Aorta (tissue), 5 donors: ENCODE results near the gene SP3. TPM values are rescaled to one million over a fixed set of nuclear protein-coding genes. Genes with fewer than 3 reads are reported as not detected.

ENCODE experiments used
- ATAC-seq: fragments of 200-7000 bp; cut with Tn5 transposase; one replicate; pipeline ENCODE4 v1.9.1; 2022; ENCODE audit warnings: moderate library complexity; ENCODE audit not compliant: low FRiP score
- DNase-seq, 2 donors: peaks; one replicate each; pipeline ENCODE4 v3.0.0-alpha.2; 2020
- H3K27ac ChIP-seq, 2 donors: one replicate each; pipeline ENCODE4 v1.5.1; 2013; ENCODE audit warnings: low read length in 2 of 2, mild to moderate bottlenecking in 2 of 2, moderate library complexity in 2 of 2, control low read depth in 1 of 2, inconsistent platforms in 1 of 2, low read depth in 1 of 2
- H3K27me3 ChIP-seq, 2 donors: one replicate each; pipeline ENCODE4 v1.6.1; 2013; ENCODE audit warnings: control low read depth in 1 of 2, low read length in 1 of 2, mild to moderate bottlenecking in 1 of 2, moderate library complexity in 1 of 2; ENCODE audit not compliant: insufficient read depth in 2 of 2, control insufficient read depth in 1 of 2
- H3K36me3 ChIP-seq, 2 donors: one replicate each; pipeline ENCODE4 v1.6.1; 2013; ENCODE audit warnings: control low read depth in 1 of 2, low read length in 1 of 2, mild to moderate bottlenecking in 1 of 2; ENCODE audit not compliant: insufficient read depth in 2 of 2, control insufficient read depth in 1 of 2
- H3K4me1 ChIP-seq, 2 donors: one replicate each; pipeline ENCODE4 v1.6.1; 2013; ENCODE audit warnings: low read length in 2 of 2, control low read depth in 1 of 2, mild to moderate bottlenecking in 1 of 2, moderate library complexity in 1 of 2; ENCODE audit not compliant: insufficient read depth in 2 of 2, control insufficient read depth in 1 of 2
- H3K4me3 ChIP-seq, 2 donors: one replicate each; pipeline ENCODE4 v1.5.1; 2013; ENCODE audit warnings: low read length in 2 of 2, control low read depth in 1 of 2, mild to moderate bottlenecking in 1 of 2
- H3K9me3 ChIP-seq: one replicate; pipeline ENCODE4 v1.6.1; 2013; ENCODE audit warnings: mild to moderate bottlenecking, low read length; ENCODE audit not compliant: control insufficient read depth
- WGBS, 2 donors: extraction: QIAGEN DNeasy Blood & Tissue Kit; methylation state at CpG; one replicate each; pipeline ENCODE4 v1.1.7; 2013; 5-methylcytosine and 5-hydroxymethylcytosine counted together
- intact Hi-C, 2 donors: fragments of 100-400 bp; cut with DNase I; formaldehyde crosslinking; loops; one replicate each; pipeline versions ENCODE4 v1.14.2 to v1.15.0; 2022
- polyA plus RNA-seq, 2 donors: library from polyadenylated mRNA; stranded (reverse); fragments of 200-250 nt; gene quantifications; one replicate each; pipeline ENCODE4 v1.2.3, GENCODE V29; 2013
- total RNA-seq, 2 donors: library from RNA; stranded (reverse); fragmentation: NEBNext Ultra II Directional; extraction: Animal tissue kit (Norgen Biotek cat#: 25700); gene quantifications; one replicate each; pipeline ENCODE4 v1.2.1, GENCODE V29; 2021
- donor health status: healthy with polysubstance abuse.
- donor health status: Bipolar disorder and iron deficiency.
- donor health status: DM: no; HTN: no; CAD: no.
- donor health status: DM: no; HTN: no; CAD: no.
- donor health status: DM: yes; HTN: yes; CAD: no.

Gene SP3
- total and polyA plus RNA-seq, 4 donors = 16.2 to 97.6 (median 52.2) TPM

DNA sequence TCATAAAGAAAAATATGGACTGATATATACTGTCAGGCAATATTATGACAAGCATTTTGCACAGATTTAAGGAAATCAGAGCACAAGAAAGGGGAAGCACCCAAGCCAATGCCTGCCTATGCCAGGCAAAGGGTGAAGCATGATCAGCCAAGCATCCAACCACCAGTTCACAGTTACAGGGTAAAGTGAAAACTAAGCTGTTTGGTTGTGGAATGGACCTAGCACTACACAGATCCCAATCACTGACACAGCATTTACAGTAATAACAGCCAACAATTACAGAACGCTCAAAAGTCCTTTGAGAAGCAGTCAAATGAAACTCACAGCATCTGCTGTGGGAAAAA lies 90.3 kb downstream of the SP3 start:
- 85 to 100% methylated on average over 1 of the region's 1 CpG for WGBS, 2 donors
- H3K4me3 ChIP-seq = no peak overlapping the region
- no peaks in the 10 kb centered on the region for H3K27me3 ChIP-seq
- intact Hi-C loops = no loop called here
- H3K27ac ChIP-seq = no peak overlapping the region
- ATAC-seq (no peak), DNase-seq (no peak)
- no peaks in the 10 kb centered on the region for H3K36me3 ChIP-seq
- no peaks in the 10 kb centered on the region for H3K9me3 ChIP-seq
- H3K4me1 ChIP-seq = no peaks in the 10 kb centered on the region

- H3K4me1 ChIP-seq = no peaks in the 10 kb centered on the region
- ATAC-seq (no peak), DNase-seq (no peak)
- intact Hi-C loops = no loop called here
- 78 to 88% methylated on average over 13 of the region's 13 CpGs for WGBS, 2 donors
- no peak overlapping the region for H3K4me3 ChIP-seq
- no peaks in the 10 kb centered on the region for H3K9me3 ChIP-seq
- H3K27ac ChIP-seq = no peak overlapping the region
- no peaks in the 10 kb centered on the region for H3K36me3 ChIP-seq
- H3K27me3 ChIP-seq = no peaks in the 10 kb centered on the region
These were observed 90.9 kb downstream of the SP3 start for GRCh38 chr2:173874003-173874893.

DNA sequence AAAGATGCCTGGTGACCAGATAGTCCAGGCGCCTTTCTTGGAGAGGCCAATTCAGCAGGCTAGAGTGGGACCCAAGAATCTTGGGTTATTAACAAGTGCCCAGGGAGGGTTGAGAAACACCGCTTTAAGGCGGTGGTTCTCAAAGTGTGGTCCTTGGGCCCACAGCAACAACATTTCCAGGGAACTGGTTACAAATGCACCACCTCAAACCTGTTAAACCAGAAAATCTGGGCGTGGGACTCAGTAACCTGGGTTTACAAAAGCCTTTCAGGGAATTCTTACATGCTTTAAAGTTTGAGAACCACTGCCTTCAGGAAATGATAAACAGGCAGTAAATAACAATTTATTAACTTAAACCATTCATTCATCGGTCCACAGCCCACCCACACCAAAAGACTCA lies 92.5 kb downstream of the SP3 start:
- 98 to 99% methylated on average over 5 of the region's 5 CpGs for whole genome bisulfite sequencing, 2 donors
- Histone ChIP-seq H3K4me3 (no peak overlapping the region), H3K4me1 (no peaks in the 10 kb centered on the region), H3K9me3 (no peaks in the 10 kb centered on the region), H3K27me3 (no peaks in the 10 kb centered on the region), H3K27ac (no peak overlapping the region), H3K36me3 (no peaks in the 10 kb centered on the region)
- DNase-seq (no peak), ATAC-seq (no peak)
- intact Hi-C loops = no loop called here

GRCh38 chr2:173869244-173870229 lies 95.6 kb downstream of the SP3 start:
- Histone ChIP-seq H3K4me3 (no peak overlapping the region), H3K27me3 (no peaks in the 10 kb centered on the region), H3K27ac (no peak overlapping the region), H3K36me3 (no peaks in the 10 kb centered on the region), H3K4me1 (no peaks in the 10 kb centered on the region), H3K9me3 (no peaks in the 10 kb centered on the region)
- no peak for DNase-seq
- 82% methylated on average over 8 of the region's 8 CpGs for WGBS, 2 donors
- ATAC-seq = no peak
- intact Hi-C loops = no loop called here

DNA sequence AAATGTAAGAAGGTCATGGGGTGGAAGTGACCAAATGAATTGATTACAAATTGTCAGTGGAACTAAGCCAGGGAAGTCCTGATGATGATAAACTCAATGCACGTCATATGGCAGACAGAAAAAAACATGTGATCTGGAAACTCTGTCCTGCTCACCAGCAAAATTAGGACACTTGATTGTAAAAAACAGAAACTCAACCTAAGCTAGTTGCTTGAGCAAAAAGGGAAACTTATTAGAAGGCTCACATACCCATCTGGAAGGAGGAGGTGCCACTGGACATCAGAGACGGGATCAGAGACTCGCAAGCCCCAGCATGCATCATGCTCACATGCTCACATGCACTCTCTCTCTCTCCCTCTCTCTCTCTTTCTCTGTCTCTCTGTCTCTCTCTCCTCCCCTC lies 96.8 kb downstream of the SP3 start:
- Histone ChIP-seq H3K27me3 (no peaks in the 10 kb centered on the region), H3K27ac (no peak overlapping the region), H3K4me3 (no peak overlapping the region), H3K36me3 (no peaks in the 10 kb centered on the region), H3K9me3 (no peaks in the 10 kb centered on the region), H3K4me1 (no peaks in the 10 kb centered on the region)
- DNase-seq = no peak
- 88 to 92% methylated on average over 3 of the region's 3 CpGs for WGBS, 2 donors
- no peak for ATAC-seq
- intact Hi-C loops = no loop called here

DNA sequence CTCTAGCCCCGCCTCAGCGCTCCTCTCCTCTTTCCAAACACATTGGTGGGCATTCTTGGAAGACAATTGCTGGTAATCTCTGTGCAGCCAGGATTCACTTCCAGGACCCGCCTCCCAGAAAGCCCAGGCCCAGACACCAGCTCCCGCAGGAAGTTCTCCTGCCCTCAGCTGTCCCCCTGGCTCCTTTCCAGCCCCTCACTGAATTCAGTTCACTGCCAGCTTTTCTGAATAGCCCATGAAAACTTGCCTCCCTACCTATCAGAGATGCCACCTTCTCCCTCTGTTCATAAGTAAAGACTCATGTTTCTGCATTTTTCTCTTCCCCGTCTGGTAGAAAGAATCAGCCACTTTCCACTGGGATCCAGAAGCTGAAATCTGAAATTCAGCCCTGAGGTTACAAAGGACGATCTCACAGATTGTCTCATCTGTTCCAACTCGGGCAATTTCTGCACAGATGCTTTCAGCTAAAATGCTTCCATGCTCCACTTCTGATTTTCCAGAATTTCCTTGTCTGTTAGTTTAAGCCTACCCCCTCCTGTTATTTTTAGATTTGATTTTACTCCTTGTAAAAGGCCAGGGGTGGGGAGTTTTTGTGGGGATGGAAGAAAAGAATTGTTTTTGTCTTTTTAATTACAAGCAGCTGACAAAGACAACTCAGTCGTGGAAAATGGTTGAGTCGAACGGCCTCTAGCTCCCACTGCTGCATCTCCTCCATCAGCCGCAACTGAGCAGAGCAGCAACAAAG lies 98.1 kb downstream of the SP3 start:
- no peak overlapping the region for H3K27ac ChIP-seq
- WGBS, 2 donors = 41 to 43% methylated on average over 11 of the region's 11 CpGs
- H3K36me3 ChIP-seq = no peaks in the 10 kb centered on the region
- no peaks in the 10 kb centered on the region for H3K4me1 ChIP-seq
- H3K27me3 ChIP-seq = no peaks in the 10 kb centered on the region
- DNase-seq (no peak), ATAC-seq (no peak)
- no peaks in the 10 kb centered on the region for H3K9me3 ChIP-seq
- intact Hi-C loops = no loop called here
- no peak overlapping the region for H3K4me3 ChIP-seq

- no peak for ATAC-seq
- 91% methylated on average over 12 of the region's 12 CpGs for WGBS, 2 donors
These were observed 99.0 kb downstream of the SP3 start for GRCh38 chr2:173865971-173866873.

More at GRCh38 chr2:173865971-173866873, 99.0 kb downstream of the SP3 start:
- Histone ChIP-seq H3K36me3 (no peaks in the 10 kb centered on the region), H3K4me1 (no peaks in the 10 kb centered on the region), H3K9me3 (no peaks in the 10 kb centered on the region), H3K4me3 (no peak overlapping the region), H3K27ac (no peak overlapping the region), H3K27me3 (no peaks in the 10 kb centered on the region)
- intact Hi-C loops = no loop called here
- no peak for DNase-seq
